ENCODE results near the gene DNAH8. TPM values are rescaled to one million over a fixed set of nuclear protein-coding genes. Genes with fewer than 3 reads are reported as not detected.

Gene DNAH8
- total RNA-seq, 2 experiments from 2014 or later, result 0.04 TPM

DNA sequence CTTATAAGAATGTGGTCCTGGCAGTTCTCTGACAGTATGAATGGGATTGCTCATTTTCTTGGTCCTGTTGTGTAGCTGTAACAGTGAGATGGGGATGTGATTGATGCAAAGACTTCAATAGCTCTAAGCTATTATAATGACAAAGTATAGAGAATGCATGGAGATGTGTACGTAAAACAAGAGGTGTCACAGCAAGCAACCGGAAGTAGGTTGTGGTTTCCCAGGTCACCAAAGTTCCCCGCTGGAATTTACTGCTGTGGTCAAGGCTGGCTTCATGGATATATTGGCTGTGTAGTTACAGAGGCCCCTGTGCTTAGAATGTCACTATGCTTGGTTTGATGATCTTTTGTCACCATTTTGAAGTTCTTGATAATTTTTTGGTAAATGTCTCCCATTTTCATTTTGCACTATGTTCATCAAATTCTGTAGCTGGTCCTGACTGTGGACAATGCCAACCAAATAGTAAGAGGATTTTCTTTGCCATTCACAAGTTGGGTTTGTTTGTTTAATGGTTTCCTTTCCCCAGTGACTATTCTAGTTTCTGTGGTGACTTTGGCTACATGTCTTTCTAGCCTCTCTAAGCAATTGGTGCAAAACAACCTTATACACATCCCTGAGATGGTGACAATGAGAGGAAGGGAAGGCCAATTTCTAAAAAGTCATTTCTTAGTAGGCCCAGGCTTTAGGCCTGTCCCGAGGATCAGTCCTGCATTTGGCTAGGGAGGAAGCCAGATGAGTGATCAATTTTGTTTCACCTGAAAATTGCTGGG is 10.5 kb downstream of the DNAH8 start:
- ChIA-PET CTCF (no interaction called here), POLR2A (no interaction called here)

DNA sequence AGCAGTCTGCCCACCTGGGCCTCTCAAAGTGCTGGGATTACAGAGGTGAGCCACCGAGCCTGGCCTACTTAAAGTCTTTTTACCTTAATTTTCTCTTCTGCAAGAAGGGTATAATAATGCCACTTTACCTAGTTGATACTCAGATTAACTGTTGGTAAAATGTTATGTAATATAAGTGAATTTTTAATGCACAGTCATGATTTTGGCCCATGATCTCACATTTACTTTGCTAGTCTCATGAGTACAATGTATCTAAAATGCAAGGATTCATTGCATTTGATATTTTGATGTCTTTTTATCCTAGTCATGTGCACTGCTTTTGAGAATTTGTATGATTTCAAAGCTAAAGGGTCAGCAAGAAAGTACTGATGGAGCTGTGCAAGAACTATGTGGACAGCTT is 13.1 kb downstream of the DNAH8 start:
- ChIA-PET POLR2A (no interaction called here), CTCF (no interaction called here)

DNA sequence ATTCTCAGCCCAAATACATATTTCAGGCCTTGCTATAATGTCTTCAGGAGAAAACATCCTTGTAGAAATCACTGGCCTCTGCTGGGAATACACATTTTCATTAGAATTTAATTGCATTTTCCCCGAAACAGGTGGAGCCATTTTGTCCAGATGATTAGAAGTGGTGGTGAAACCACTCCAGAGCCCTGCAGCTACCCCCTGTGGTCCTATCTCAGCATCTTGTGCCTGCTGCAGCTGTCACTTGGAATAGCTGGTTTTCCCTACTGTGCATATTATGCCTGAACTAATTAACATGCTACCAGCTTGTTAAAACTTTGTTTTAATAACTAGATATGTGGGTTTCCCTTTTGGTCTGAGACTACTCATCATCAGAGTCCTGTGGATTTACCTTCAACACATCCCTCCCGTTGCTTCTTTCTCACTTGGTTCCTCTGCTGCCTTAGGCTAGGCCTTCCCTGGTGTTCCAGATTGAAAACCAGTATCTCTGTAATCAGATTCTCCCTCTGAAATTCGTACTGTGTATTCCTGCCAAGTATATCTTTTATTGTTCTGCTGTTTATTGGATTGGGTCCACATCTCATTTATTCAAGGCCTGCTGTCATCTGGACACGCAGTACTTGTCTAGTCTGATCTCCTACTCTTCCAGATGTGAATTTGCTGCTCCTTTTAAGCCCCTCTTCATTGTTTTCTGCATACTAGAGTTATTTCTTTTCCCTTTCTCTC is 15.2 kb downstream of the DNAH8 start:
- POLR2A ChIA-PET, result no interaction called here
- CTCF ChIA-PET, result no interaction called here

DNA sequence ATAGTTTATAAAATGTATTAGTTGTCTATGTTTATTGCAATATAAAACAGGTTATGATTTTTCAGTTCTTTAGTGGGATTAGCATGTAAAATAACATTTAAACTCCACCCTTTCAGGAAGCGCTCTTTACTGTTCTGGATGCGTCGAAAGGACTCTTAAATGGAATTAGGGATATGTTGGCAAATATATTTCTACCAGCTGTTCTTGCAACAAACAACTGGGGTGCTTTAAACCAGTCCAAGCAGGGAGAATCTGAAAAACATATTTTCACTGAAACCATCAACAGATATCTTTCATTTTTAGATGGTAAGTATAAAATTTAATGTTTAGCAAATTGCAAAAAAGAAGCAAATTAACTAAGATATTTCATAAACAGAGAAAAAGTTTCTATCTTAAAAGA is 21.8 kb downstream of the DNAH8 start:
- CTCF ChIA-PET, result no interaction called here
- POLR2A ChIA-PET, result no interaction called here

DNA sequence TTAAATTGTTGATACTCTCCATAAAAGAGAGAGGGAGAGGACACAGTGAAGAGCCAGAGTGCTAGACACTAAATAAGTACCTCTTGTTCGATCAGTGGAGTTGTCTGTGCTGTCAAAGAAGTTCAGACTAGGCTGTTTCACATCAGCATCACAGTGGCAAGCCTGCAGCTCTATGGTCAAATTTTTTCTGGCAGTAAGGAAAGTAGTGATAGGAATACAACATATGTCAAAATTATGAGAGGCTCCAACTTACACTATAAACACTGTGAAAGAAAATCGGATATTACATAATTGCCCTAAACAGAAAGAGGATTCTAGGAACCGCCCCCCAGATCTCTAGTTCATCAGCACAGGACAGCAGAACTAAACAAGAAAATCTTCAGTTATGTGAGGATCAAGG is 23.1 kb downstream of the DNAH8 start:
- POLR2A ChIA-PET, result no interaction called here
- CTCF ChIA-PET, result no interaction called here

DNA sequence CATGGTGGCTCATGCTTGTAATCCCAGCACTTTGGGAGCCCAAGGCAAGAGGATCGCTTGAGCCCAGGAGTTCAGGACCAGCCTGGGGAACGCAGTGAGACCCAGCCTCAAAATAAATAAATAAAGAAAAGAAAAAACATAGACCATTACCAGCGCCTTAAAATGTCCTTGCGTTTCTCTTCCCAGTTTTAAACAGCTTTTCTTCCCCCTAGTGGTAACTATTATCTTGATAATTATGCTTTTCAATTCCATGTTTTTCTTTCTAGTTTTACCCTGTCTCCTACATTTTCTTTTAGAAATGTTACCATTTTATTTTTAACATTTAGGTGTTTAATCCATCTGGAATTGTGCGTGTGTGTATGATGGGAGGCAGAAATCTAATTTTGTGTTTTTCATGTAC is 24.4 kb downstream of the DNAH8 start:
- POLR2A ChIA-PET, result no interaction called here
- CTCF ChIA-PET, result no interaction called here

DNA sequence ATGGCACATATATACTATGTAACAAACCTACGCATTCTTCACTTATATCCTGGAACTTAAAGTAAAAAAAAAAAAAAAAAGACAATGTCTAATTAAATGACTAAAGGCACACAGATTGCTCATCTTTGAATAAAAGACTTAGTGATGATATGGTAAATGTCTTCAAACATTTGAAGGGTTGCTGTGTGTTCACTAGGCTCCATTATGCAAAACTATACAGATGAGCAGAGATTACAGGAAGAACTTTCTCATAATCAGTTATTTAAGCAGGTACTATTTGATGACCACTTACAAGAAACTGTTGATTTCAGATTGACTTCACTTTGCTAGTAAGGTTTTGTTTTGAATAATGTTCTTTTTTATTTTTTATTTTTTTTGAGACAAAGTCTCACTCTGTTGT is 34.4 kb downstream of the DNAH8 start:
- CTCF ChIA-PET, result no interaction called here

DNA sequence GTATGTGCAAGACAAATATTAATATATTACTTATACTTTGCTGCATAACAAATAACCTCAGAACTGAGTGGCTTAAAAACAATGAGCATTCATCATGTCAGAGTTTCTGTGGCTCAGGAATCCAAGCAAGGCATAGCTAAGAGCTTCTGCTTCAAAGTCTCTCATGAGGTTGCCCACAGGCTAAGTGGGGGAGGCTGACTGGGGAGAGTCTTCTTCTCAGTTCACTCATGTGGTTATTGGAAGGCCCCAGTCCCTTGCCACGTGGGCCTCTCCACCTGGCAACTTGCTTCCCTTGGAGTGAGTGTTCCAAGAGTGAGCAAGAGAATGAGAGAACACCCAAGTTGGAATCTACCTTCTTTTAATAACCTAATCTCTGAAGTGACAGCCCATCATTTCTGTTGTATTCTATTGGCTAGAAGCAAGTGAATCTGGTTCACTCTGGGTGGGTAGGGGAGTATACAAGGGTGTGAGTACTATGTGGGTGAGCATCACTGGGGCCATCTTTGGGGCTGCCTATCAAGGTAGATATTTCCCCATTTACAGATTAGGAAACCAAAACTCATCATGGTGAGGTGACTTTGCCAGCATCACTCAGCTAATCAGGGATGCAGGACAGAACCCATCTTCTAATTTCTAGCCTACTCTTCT is 36.0 kb downstream of the DNAH8 start:
- CTCF ChIA-PET, result no interaction called here

More for the DNA sequence above, 34.4 kb downstream of the DNAH8 start:
- POLR2A ChIA-PET, result no interaction called here

DNA sequence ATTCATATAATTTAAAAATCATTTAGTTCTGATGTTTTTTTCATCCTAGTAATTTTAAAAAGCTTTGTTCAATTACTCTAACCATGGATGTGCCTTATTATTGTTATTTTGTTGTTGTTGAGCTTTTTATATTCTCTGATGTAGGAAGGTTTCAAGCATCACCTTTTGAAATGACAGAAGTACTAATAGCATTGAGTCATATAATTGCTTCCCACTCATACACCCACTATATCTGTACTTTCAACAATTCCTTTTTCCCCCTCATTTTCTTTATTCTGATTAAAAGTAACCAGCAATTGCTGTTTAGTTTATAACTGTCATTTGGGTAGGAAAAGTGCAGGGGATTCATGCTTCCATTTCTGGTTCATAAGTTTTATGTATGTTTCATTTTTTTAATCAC is 38.6 kb downstream of the DNAH8 start:
- CTCF ChIA-PET, result no interaction called here
- POLR2A ChIA-PET, result no interaction called here

More for the DNA sequence above, 36.0 kb downstream of the DNAH8 start:
- POLR2A ChIA-PET, result no interaction called here

DNA sequence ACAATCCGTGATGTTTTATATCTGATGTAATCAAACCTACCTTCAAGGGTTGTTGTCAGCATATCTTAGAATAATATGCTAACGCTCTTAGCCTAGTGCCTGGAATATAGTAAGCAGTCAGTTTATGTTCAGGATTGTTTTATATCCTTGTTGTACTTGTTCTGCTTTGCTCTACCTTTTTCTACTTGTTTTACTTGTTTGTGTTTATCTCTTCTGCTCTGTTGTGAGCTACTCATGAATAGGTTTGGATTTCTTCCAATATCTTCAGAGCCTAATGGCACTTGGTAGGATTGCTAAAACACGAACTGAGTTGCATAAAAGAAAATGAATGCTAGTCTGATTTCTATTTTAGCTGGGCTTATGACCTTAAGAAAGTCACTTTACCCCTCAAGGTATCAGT is 40.1 kb downstream of the DNAH8 start:
- ChIA-PET CTCF (no interaction called here), POLR2A (no interaction called here)

DNA sequence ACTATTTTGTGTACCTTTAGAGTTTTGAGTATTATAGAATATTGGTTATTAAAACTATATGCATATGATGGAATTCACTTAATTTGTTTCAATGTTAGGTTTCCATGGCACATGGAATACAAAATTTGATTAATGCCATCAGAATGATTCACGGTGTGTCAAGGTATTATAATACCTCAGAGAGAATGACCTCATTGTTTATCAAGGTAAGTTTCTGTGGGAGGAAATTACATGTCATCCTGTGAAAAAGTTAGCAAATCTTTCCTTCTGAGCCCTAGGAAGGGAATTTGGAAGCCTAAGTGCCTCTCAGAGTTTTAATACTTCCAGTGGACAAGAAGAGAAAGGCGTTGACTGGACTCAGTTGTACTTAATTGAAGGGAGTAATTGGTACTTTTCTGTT is 40.8 kb downstream of the DNAH8 start:
- POLR2A ChIA-PET, result no interaction called here
- CTCF ChIA-PET, result no interaction called here

DNA sequence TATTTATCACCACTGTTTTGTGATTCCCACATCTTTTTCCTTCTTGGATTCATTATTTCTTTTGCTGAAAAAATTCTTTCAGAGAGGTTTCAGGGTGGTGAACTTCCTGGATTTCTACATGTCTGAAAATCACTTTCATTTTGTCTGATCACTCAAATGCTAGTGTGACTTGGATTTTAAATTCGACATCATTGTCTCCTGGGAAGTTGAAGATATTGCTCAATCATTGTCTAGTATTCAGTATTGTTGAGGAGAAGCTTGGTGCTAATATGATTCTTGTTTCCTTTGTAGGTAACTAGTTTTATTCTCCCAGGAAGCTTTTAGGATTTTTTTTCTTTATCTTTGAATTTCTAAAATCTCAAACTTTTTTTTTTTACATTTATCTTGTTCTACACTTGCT is 45.0 kb downstream of the DNAH8 start:
- POLR2A ChIA-PET, result no interaction called here
- CTCF ChIA-PET, result no interaction called here

DNA sequence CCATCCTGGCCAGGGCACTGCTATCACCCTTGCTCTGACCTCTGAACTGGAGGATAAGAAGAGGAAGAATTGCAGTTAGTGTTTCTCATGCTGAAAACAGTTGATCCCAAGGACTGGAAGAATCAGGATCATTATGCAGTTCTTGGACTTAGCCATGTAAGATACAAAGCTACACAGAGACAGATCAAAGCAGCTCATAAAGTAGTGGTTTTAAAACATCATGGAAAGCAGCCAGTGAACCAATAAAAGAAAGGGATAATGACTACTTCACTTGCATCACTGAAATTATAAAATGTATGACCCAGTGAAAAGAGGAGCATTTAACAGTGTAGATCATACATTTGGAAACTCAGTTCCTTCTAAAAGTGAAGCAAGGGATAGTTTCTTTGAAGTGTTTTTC is 47.7 kb downstream of the DNAH8 start:
- ChIA-PET POLR2A (no interaction called here), CTCF (no interaction called here)

DNA sequence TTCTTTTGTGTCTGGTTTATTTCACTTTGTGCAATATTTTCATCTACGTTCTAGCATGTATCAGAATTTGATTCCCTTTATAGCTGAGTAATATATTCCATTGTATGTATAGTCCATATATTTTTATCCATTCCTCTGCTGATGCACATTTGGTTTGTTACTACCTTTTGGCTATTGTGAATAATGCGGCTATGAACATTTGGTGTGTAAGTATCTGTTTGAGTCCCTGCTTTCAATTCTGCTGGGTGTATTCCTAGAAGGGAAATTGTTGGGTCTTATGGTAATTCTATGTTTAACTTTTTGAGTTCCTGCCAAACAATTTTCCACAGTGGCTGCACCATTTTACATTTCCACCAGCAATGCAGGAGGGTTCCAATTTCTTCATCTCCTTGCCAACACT is 52.4 kb downstream of the DNAH8 start:
- CTCF ChIA-PET, result no interaction called here
- POLR2A ChIA-PET, result no interaction called here

DNA sequence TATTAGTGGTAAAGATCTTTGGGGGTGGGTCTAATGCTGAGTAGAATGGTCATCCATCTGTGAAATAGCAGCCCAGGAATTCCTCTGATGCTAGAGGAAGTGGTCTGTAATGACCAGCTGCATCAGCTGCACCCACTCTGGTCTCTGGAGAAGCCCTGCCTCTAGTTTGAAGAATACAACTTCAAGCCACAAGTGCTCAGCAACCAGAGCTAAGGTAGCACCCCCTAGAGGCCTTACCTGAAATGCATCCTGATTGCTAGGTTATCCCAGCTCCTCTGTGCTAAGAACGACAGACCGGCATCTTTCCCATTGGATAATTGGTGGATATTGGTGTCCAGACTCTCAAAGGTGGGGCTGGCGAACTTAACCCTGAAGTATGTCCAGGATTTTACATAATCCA is 58.2 kb downstream of the DNAH8 start:
- ChIA-PET POLR2A (no interaction called here), CTCF (interaction anchor here (0.8 to 0.9 kb wide), 2 partner anchors 70 to 91 kb away, joined by 3 to 5 read pairs; partner anchors contain the start of gene GLO1)

DNA sequence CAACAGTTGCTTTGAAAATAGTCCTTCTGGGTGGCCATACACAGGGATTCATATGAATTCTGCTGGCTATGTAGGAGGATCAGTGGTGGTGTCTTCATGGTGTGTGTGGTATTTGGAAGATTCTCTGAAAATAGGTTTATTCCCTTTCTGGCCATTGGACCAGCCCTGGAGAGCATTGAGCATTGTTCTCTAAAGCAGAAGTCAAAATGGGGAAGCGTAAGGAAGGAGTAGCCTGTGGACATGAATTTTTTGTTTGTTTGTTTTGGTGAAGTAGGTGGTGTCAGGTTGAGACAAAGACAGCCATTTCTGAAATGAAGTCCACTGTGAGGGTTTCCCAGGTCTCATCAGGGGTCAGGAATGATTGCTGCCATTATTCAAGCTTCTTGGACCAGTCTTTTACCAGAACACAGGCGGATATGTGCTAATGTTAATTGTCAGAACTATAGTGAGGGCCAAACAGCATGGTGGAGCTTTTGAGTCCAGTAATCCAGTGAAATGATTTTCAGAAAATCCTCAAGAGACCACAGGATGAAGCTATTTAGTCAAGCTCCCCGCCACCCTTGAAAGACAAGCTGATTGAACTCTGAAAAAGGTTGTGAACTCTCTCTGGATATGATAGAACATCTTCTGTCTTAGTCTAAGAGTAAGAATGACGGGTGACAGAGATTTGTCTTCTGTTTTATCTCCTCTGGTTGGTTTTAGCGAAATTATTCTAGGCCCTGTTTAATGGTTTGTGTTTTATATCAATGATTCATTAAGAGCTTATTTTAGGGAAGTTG is 60.0 kb downstream of the DNAH8 start:
- CTCF ChIA-PET, result no interaction called here
- POLR2A ChIA-PET, result no interaction called here

DNA sequence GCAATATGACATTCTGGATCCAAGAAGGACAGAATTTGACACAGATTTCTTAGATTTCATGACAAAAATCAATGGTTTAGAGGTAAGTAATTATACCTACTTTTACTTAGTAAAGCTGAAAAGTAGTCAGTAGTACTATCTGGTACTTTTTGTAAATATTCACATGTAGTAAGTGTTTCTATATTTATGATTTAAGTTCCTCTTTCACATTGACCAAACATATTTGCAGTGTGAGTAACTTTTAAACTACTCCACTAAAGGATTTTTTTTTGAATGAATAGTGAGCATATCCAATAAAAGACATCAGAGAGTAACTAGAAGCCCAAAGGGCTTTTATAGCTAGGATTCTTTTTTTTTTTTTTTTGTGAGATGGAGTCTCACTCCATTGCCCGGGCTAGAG is 60.8 kb downstream of the DNAH8 start:
- CTCF ChIA-PET, result no interaction called here
- POLR2A ChIA-PET, result no interaction called here

DNA sequence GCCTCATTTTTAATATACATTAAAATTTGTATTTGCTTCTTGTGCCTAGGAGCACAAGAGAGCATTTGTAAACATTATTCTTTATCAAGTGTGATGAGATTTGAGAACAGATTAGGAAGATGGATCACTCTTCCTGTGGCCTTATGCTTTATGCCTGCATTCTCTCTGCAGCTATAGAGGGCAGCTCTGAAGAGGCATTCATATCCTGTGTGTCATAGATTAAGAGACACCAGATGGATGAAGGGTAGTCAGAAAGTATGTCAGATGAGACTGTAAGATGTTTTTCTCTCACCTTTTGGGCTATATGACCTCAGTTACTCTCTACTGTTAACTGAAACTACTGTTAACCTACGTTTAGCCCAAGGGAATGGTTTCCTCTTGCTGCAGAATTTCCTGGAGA is 61.4 kb downstream of the DNAH8 start:
- CTCF ChIA-PET, result no interaction called here
- POLR2A ChIA-PET, result no interaction called here

DNA sequence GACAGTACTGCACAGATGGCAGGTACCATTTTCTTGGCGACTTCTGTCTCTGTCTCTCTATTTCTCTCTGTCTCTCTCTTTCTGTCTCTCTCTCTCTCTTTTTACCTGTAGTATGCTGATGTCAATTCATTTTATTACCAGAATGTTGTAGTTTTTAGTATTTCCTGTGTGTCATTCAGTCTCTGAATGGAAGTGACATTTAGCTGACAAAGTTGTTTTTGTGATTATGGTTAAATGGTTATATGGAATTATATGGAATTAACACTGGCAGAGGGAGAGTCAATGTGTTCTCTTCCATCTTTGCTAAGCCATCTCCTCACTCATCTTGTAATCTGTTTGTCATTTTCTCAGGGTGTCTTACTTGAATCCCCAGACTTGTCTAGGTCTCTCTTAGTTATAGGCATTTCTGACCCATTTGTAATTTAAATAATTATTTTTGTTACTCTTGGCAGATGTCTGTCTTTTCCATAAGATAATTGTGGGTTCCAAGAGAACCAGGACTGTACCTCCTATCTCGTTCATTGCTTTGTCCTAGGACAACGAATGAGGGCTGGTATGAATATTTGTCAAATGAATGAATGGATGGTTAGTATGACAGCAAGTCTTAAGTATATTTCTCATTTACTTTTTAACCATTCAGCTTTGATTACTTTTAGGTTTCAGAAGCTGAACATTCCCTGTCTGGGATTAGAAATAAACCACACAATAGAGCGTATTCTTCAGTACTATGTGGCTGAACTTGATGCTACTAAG is 64.4 kb downstream of the DNAH8 start:
- ChIA-PET POLR2A (no interaction called here), CTCF (interaction anchor here (0.6 kb wide), 1 partner anchor 11 kb away, joined by 3 read pairs; no protein-coding TSS in a partner anchor)

DNA sequence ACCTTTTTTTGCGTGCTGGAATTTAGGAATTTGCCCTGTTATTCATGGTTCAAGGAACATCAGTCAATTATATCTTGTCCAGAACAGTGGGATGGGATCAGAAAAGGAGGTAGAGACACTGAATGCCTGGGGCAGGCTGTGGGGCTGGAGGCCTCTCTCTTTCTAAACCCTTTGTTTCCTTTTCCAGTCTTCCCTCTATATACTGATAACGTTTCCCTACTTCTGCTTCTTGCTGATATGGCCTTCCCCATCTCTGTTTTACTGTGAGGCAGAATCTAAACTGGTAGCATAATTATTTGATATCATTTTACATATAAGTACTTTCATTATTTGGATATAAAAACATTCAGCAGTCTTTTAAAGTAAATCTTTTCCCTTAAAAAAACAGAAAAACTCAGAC is 67.5 kb downstream of the DNAH8 start:
- ChIA-PET CTCF (no interaction called here), POLR2A (no interaction called here)

Measured in activated CD8-positive, alpha-beta memory T cell treated with anti-CD3 and anti-CD28 coated beads for 36 hours (primary cell).